GM19043 (cell line): Measurements from ENCODE around the gene CAPZB.

ENCODE experiments used
- ATAC-seq: cut with Tn5 transposase; IDR thresholded peaks from one replicate; pipeline ENCODE4 v1.9.1; 2021; ENCODE audit warnings: low read depth; ENCODE audit not compliant: unreplicated experiment

CAPZB gene

DNA sequence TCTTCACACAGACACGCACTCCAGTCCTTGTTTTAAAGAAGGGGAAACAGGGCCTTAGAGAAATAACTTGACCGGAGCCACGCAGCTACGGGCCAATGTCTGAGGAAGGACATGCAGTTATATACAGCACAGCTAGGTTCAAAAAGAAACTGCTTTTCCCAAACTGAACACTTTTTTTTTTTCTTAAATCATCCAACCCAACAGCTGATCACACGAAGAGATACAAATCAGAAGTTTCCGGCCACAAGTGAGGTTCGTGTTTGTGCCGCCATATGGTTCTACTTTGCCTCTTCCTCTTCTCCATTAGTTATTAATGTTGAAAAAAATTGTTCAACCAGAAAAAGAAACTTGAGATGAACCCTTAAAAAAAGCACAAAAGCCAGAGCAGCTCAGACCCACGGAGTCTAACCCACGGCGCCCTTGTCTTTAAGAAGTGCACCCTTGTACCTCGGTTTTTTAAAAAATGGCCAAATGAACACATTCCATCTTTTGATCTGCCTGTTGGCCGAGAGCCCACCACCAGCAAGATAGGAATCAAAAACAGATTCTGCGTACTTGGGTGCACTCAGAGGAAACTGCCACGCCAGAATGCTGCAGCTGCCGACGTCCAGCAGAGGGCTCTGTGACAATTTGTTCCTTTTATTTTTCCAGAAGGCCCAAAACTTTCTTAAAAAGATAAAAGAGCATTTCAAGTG is 94.3 kb downstream of the CAPZB start:
- peak; percentile 76 for ATAC-seq

DNA sequence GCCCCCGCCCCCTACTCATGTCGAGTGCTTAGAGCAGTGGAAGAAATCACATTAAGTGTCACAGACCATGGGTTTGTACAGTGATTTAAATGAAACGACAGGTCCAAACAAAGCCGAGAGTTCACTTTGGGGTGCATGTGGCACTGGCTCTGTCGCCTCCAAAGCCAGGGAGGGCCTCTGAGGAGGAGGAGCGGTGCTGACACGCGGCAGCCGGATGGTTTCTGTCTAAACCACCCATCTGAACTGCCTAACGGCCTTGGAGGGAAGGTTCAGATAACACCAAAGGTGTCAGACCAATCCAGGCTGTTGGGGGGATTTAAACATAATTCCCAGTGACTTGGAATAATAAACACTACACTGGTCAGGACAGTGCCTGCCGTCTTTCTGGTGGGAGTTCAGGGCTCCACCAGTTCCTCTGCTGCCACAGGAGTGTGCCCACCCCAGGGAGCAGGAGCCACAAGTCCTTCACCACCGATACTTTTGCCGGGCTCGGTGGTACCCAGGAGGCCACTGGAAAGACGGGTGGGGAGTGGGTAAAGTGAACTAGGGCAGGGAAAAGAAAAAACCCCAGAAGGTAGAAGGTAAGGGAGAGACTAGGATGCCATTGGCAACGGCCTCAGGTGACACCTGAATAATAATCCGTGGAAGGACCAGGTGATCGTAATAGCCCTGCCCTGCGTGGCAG is 95.0 kb downstream of the CAPZB start:
- ATAC-seq = no peak

DNA sequence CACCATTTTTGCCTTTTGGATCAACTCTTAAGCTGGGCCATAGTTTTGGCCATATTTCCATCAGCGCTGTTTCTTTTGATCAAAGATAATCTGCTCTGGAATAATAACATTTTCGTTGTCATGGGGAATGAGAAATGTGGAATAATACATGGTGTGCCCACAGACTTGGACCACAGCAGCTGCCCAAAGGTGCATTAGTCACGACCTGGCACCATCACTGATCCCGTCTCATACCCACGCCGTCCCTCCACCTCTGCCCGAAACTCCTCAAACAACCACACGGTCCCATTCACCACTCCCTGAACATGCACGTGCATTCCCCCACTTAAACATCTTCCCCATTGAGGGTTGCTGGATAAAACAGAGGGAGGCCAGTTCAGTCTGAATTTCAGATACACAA is 96.4 kb downstream of the CAPZB start:
- ATAC-seq = no peak

DNA sequence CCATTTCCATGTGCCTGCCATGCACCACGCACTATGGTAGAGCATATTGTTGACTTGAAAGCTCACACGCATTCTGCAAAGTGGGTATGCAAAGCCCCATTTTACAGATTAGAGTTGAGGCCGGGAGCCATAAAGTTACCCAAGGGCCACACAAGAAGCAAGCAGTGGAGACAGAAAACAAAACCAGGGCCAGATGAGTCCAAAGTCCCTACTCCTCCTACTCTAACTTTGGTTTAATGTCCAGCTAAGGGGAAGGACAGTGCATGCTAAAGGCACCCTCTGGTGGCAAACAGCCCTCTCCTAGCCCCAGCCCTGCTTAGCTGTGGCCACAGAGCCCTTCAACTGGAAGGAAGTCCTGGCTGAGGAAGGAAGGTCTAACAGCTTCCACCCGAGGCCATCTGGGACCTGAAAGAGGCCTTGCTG is 98.3 kb downstream of the CAPZB start:
- no peak for ATAC-seq

DNA sequence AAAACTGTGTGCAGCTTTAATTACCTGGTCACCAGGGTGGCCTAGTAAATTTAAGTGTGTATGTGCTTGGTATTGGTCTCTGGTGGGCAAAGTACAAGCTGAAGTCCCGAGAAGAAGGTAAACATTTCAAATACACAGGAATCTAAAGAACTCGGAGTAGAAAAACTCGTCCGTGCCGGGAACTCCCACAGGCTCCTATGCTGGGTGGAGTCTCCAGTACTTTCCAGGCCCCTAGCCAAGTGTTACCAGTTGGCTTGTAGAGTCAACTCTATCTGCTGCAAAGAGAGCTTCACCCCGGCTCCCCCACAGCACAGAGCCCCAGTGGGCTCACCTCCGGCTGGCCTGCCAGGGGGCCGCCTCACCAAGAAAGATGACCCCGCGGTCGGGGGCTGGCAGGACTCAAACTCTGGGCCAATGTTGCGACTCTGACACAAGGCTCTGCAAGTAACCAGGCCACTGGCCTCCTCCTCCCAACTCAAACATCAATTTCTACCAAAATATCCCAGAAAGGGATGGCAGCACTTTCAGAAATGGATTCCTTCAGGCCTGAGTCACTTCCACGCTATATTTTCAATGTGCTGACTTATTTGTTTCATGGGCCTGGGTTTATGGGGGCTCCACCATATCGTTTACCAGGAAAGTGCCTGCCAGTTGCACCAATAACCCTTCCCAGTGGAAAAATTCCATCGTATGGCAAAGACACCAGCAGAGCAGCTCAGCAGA is 99.3 kb downstream of the CAPZB start:
- no peak for ATAC-seq

DNA sequence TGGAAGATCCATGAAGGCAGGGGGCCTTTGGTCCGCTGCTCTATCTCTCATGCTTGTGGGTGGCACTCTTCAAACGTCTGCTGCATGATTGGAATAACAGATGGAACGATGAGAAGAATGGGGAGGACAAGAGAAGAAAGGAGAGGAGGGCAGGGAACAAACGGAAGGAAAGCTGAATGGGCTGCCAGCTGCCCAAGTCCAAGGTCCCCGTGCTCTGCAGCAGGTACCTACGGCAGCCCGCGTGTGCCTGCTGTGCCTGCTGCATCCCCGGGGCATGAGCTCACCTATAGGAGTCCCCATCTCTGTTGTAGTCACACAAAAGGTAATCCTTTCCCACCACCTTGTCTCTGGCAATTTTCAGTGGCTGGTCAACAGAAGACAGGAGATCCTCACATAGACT is 100.1 kb downstream of the CAPZB start:
- no peak for ATAC-seq

DNA sequence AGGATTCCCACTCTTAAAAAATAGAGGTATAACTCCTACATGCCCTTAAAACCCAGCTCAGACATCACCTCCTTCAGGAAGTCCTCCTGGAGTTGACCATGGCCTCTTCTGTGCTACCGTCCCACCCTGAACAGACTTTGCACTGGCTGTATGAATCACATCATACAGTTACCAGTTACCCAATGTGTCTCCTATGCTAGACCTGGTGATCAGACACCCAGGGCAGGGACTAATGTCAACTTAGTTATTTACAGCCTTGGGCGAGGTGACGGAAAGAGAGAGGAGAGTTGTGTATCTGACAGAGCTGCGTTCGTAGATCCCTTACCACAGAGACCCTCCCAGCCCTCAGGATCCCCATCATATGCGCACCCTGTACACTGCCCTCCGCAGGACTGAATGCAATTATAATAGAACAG is 100.6 kb downstream of the CAPZB start:
- no peak for ATAC-seq

DNA sequence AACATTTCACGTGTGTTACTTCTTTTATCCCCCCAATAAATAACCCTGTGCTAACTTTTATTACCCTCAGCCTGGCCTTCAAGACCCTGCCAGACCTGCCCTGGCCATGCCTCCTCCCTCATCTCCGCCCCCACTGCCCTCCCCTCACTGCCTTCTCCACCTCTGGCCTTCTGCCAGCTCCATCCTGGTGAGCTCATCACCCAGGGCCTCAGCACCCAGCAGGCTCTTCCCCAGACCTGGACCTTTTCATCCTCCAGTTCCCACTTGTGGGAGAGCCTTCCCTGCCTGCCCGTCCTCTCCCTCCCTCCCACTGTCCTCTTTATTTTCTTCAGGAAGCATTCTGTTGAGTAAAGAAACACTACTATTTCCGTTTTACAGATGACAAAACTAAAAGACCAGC is 101.2 kb downstream of the CAPZB start:
- no peak for ATAC-seq

DNA sequence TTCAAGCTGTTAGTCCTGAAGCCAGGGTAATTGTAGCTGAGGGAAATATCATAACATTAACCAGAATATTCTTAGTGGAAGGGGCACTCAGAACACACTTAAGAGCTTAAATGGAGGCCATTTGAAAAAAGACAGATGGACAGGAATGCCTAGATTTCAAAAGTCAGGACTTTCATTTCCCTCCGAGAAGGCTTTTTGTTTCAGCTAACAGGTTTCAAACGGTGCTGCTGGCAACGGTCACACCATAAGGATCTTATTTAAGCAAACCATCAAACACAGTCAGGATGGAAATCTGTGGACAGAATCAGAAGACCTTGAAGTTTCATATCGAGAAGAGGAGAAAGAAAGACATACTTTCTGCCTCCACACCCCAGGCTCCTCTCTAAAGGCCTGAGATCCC is 103.1 kb downstream of the CAPZB start:
- ATAC-seq = no peak

DNA sequence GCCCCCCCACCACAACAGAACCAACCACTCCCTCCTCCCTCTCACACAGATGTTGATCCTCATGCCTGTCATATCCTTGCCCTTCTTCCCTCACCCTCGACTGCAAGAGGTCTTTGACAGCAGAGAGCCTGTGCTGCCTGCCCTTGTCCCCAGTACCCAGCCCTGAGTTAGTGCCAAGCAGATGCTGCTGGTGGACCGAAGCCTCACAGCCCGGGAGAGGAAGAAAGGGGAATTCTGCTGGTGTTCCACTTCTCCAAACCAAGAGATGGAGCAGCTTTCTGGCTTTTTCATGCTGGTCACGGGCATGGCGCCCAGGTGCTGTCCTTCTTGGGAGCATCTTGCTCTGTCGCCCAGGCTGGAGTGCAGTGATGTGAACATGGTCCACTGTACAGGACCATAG is 104.1 kb downstream of the CAPZB start:
- ATAC-seq = no peak

DNA sequence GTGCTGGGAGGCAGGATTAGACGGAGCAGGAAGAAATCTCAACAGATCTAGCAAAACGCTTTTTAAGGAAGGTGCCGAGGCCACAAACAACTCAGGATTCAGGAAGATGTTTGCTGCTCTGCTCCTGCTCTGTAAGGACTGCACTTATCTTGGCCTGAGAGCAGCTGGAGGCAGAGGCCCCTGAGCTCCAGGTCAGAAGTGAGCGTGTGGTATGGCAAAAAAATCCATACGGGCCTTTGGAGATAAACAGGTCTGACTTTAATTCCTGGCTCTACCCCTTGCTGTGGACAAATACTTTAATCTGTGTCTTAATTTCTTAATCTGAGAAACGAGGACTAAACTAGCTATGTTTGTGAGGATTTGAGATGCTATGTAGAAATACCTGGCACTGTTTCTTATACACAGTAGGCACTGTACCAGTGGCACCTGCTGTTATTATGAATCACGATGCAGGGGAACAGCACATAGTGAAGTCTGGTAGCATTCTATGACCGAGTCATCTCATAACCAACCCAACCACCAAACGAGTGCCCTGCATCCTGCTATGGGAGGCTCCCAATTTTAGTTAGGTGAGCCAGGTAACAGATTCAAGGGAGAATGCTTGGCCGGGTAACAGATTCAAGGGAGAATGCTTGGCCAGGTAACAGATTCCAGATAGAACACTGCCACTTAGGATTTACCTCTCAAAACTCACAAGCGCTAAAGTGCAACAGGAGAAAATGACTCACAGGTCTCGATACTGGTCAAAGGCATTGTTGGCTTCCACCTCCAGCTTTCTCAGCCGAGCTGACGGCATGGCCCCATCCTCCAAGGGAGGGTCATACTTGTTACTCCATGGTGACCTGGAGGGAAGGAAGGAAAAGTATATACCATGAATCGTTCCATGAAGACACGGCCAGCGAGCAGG is 107.3 kb downstream of the CAPZB start:
- no peak for ATAC-seq

DNA sequence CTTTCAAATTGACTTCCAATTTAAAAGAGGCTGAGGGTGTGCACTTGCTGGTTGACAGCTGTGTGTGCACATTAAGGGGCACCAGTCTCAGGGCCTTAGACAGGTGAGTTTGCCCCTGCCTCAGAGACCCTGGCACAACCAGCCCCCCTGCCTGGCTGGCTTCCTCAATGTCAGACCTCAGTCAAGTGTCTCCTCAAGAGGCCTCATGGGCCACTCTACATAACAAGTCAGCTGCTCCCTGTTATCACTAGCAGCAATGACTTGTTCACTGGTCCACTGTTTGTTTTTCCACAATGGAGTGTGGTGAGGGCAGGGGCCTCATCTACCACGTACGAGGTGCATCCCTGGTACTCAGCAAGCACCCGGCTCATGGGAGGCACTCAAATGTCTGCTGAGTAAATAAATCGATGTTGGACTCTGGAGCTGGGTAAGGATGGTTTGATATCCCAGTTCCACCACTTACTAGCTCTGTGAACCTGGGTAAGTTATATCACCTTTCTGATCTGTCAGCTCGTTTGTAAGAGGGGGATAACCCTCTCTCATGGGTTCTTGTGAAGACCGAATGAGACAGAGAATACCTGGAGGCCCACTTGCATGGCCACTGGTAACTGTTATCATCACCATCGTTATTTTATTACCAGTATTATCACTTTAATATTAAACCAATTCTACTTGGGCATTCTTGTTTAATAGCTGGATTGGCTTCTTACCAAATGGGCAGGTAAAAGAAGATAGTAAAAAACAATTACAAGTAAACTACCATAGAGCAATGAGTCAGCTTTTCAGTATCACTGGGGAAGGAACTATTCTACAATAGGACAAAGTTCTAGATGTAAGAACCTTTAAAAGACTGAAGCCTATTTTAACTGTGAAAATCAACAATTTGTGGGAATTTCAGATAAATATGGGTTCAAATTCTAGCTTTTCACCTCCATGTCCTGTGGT is 108.6 kb downstream of the CAPZB start:
- ATAC-seq = no peak

DNA sequence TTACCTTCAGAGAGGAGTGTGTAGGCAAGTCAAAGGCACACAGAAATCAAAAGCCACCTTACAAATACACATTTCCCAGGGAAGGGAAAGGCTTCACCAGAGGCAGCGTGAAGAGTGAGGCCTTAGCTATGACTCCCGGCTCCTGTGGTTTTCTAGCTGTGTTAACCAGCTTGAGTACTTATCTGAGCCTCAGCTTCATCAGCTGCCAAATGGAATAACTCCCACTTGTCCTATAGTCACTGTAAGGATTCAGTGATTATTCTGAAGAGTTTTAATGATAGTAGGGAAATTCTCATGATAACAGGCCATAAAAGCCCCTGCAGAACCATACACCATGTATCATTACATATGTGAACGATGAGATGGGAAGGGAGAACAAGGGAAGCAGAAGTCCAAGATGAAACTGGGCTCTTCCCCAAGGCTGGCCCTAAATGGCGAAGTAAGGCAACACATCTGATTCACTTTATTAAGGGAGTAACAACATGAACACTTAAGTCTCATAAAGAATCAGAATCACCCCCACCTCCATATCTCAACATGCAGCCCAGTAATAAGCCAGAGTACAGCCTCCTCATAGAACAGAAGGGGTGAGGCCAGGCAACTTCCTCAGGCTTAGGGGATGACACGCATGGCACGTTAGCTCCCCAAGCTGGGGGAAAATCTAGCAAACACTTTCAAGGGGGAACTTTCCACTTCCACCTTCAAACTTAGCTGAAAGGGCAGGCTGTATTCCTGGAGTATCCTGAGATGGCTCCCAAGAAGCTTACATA is 109.5 kb downstream of the CAPZB start:
- ATAC-seq = no peak

DNA sequence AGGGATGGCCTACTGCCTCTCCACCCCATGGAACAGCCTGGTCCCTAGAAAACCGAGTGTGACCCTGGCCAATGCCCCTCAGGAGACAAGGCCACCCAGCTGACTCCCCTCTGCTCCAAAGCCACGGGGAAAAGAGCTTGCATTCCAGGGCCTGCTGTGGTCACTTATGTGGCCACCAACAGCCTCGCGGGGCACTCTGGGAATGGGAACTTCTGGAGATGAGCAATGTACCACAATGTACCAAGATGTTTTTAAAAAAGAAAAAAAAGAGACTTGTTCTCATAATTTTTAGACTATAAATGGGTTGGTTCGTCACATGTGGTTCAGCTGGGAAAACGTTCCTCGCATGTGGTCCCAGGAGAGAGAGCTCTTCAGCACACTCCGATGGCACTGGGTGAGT is 110.4 kb downstream of the CAPZB start:
- ATAC-seq = no peak

DNA sequence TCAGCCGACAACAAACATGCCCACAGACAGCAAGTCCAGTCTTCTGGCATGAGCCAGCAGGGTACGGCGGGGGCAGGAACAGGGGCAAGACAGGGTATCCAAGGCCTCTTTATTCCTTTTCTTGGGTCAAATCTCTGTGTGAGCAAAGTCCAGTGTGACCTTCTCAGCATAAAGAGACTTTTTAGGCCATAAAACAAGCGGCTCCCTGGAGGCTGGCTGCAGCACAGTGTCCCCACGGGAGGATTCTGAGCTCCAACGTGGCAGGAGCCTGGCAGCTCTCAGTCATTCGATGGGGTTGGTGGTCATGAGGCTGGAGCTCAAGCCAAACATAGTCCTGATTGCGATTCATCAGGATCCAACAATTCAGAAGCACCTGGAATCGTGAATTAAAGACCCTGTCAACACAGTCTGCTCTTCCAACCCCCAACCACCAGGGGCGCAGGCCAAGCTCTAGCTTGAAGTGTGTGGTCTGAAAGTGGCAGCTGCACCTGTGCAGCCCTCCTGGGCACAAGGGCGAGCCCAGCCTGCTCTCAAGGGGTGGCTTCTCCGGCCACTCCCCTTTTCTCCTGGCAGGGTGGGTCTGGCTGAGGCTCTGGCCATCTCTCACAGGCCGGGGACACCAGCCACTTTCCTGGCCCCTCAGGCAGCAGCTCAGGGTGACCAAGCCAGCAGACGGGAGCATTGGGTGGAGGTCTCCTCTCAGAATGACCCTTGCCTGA is 111.1 kb downstream of the CAPZB start:
- ATAC-seq = no peak

DNA sequence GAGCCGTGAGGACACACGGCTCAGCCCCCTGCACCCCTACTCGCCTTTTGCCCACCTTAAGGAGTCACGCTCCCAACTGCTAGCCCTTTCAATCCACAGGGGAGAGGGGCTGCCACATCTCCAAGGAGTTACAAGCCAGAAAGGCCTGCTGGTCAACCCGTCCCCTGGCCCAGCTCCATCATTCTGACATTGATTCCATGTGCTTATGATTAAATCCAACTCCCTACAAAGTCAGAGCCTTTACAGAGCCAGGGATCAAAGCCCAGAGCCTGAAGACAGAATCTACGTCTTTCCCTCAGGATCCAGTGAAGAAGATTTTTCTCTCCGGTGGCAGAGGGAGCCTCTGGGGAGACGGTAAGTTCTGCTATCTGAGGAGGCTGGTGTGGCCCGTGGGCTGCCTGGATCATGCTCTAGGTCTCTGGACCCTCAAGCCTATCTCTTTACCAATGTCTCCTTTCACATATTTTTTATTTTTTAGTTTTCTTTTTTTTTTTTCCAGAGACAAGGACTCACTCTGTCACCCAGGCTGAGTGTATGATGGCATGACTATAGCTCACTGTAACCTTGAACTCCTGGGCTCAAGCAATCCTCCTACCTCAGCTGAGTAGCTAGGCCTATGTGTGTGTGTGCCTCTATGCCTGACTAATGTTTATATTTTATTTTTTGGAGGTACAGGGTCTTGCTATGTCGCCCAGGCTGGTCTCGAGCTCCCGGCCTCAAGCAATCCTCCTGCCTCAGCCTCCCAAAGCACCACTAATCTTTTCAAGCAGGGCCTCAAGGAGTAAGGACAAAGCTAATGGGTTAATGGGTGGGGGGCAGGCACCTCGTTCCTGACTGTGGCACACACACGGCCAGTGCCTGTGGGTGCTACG is 111.9 kb downstream of the CAPZB start:
- ATAC-seq = no peak

DNA sequence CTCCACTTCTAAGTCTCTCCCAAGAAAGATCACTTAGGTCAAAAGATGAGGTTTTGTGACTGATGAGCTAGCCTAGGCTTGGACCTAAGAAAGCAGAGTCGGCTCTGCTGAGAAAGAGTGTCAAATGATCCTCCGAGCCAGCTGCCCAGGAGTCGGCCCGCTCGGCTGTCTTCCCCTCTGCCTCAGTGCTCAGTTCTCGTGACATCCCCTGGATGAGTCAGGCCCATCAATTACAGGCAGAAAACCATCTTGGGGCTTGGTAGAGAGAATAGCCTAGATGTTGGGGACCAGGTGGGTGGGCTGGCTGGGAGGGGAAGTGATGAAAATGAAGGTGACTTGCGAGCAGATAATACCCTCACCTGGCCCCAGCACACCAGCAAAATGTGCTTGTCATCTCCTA is 112.7 kb downstream of the CAPZB start:
- ATAC-seq = no peak
